IPS DF 6.9 (cell line): ENCODE measurements around the gene TAF10.

ENCODE experiments used
- DNase-seq: peaks from one replicate; pipeline ENCODE4 v3.0.0-alpha.2; 2013; ENCODE audit warnings: low read depth, low spot score
- H3K27ac ChIP-seq: one replicate; pipeline ENCODE4 v1.5.1; 2013; ENCODE audit warnings: low read length, control low read depth
- H3K27me3 ChIP-seq: 2 replicates; pipeline ENCODE4 v1.6.1; 2013; ENCODE audit warnings: mild to moderate bottlenecking, low read length; ENCODE audit not compliant: control insufficient read depth, insufficient read depth
- H3K36me3 ChIP-seq: 2 replicates; pipeline ENCODE4 v1.6.1; 2013; ENCODE audit warnings: low read length; ENCODE audit not compliant: control insufficient read depth, insufficient read depth
- H3K4me1 ChIP-seq: 2 replicates; pipeline ENCODE4 v1.6.1; 2013; ENCODE audit warnings: low read length; ENCODE audit not compliant: control insufficient read depth, insufficient read depth
- H3K4me3 ChIP-seq: 2 replicates; pipeline ENCODE4 v1.5.1; 2013; ENCODE audit warnings: mild to moderate bottlenecking, low read length
- H3K9me3 ChIP-seq: 2 replicates; pipeline ENCODE4 v1.6.1; 2013; ENCODE audit warnings: low read length, inconsistent platforms; ENCODE audit not compliant: control insufficient read depth, insufficient read depth
- WGBS: extraction: QIAGEN DNeasy Blood & Tissue Kit; methylation state at CpG from one replicate; pipeline ENCODE4 v1.1.7; 2013; ENCODE audit warnings: mixed read lengths, missing lambda C conversion rate; ENCODE audit not compliant: insufficient read length, insufficient coverage; 5-methylcytosine and 5-hydroxymethylcytosine counted together

The TAF10 gene

GRCh38 chr11:6612213-6613041 lies at the start of gene TAF10:
Gene TAF10, minus strand, starts transcription at chr11:6612216. Its CDS starts 27 bp downstream, at chr11:6612189.
- DNase-seq: no peak
- H3K27ac ChIP-seq: peak within 1 kb of the TSS; percentile 18
- no peaks in the 10 kb centered on the region; the same call in 1 of the 2 replicates for H3K4me1 ChIP-seq
- peak within 1 kb of the TSS; percentile 73 for H3K4me3 ChIP-seq
- H3K27me3 ChIP-seq: no peaks in the 10 kb centered on the region
- H3K9me3 ChIP-seq: no peaks in the 10 kb centered on the region
- H3K36me3 ChIP-seq: peaks cover 30% of the 10 kb centered on the region; the same call in 1 of the 2 replicates
- no CpG with 5 or more reads among the region's 51 CpGs for WGBS

- H3K36me3 ChIP-seq: no peaks in the 10 kb centered on the region; the same call in 1 of the 2 replicates
- no peak overlapping the region for H3K27ac ChIP-seq
- H3K4me1 ChIP-seq: no peaks in the 10 kb centered on the region
- WGBS: no CpG with 5 or more reads among the region's 3 CpGs
- no peak for DNase-seq
- no peaks in the 10 kb centered on the region for H3K9me3 ChIP-seq
- peaks cover 7% of the 10 kb centered on the region for H3K27me3 ChIP-seq
- H3K4me3 ChIP-seq: no peak overlapping the region
These were observed 48.7 kb upstream of the TAF10 start for GRCh38 chr11:6660712-6661111.

GRCh38 chr11:6658647-6659046 lies 46.6 kb upstream of the TAF10 start:
- no peak overlapping the region for H3K27ac ChIP-seq
- H3K36me3 ChIP-seq: no peaks in the 10 kb centered on the region; the same call in 1 of the 2 replicates
- H3K4me1 ChIP-seq: peaks cover 4% of the 10 kb centered on the region; the same call in 1 of the 2 replicates
- no peaks in the 10 kb centered on the region for H3K9me3 ChIP-seq
- no peak for DNase-seq
- peaks cover 12% of the 10 kb centered on the region for H3K27me3 ChIP-seq
- no peak overlapping the region for H3K4me3 ChIP-seq

- Histone ChIP-seq H3K4me1 (peaks cover 4% of the 10 kb centered on the region; the same call in 1 of the 2 replicates), H3K4me3 (no peak overlapping the region), H3K27ac (no peak overlapping the region), H3K27me3 (peaks cover 12% of the 10 kb centered on the region), H3K9me3 (no peaks in the 10 kb centered on the region), H3K36me3 (no peaks in the 10 kb centered on the region; the same call in 1 of the 2 replicates)
- no peak for DNase-seq
- no CpG with 5 or more reads among the region's 1 CpG for WGBS
These were observed 45.3 kb upstream of the TAF10 start for GRCh38 chr11:6657346-6657745.

- no peaks in the 10 kb centered on the region for H3K9me3 ChIP-seq
- H3K36me3 ChIP-seq: no peaks in the 10 kb centered on the region; the same call in 1 of the 2 replicates
- H3K4me3 ChIP-seq: no peak overlapping the region
- H3K27ac ChIP-seq: no peak overlapping the region
- no CpG with 5 or more reads among the region's 5 CpGs for WGBS
- H3K4me1 ChIP-seq: peaks cover 4% of the 10 kb centered on the region; the same call in 1 of the 2 replicates
- DNase-seq: no peak
- H3K27me3 ChIP-seq: peaks cover 12% of the 10 kb centered on the region
These were observed 44.9 kb upstream of the TAF10 start for GRCh38 chr11:6656936-6657335.

GRCh38 chr11:6656584-6656915 lies 44.5 kb upstream of the TAF10 start:
- Histone ChIP-seq H3K4me1 (peaks cover 4% of the 10 kb centered on the region; the same call in 1 of the 2 replicates), H3K27me3 (peaks cover 12% of the 10 kb centered on the region), H3K36me3 (no peaks in the 10 kb centered on the region; the same call in 1 of the 2 replicates), H3K9me3 (no peaks in the 10 kb centered on the region), H3K27ac (no peak overlapping the region), H3K4me3 (no peak overlapping the region; the same call in 1 of the 2 replicates)
- no CpG with 5 or more reads among the region's 4 CpGs for WGBS
- DNase-seq: no peak

- no peak for DNase-seq
- Histone ChIP-seq H3K27me3 (peaks cover 12% of the 10 kb centered on the region), H3K4me1 (peaks cover 4% of the 10 kb centered on the region; the same call in 1 of the 2 replicates), H3K27ac (no peak within 1 kb of the TSS), H3K4me3 (peak within 1 kb of the TSS; percentile 84), H3K9me3 (no peaks in the 10 kb centered on the region), H3K36me3 (no peaks in the 10 kb centered on the region; the same call in 1 of the 2 replicates)
- no CpG with 5 or more reads among the region's 56 CpGs for WGBS
These were observed 44.0 kb upstream of the TAF10 start, which contains the start of gene DCHS1 for GRCh38 chr11:6655790-6656583. Gene DCHS1, minus strand, starts transcription at chr11:6655809. Its CDS starts 14,196 bp downstream, at chr11:6641613.

- peaks cover 12% of the 10 kb centered on the region for H3K27me3 ChIP-seq
- no peak for DNase-seq
- no peaks in the 10 kb centered on the region; the same call in 1 of the 2 replicates for H3K36me3 ChIP-seq
These were observed 43.2 kb upstream of the TAF10 start for GRCh38 chr11:6655020-6655789.

GRCh38 chr11:6654281-6655019 lies 42.4 kb upstream of the TAF10 start:
- no peaks in the 10 kb centered on the region for H3K9me3 ChIP-seq
- no peak overlapping the region for H3K27ac ChIP-seq
- peaks cover 12% of the 10 kb centered on the region for H3K27me3 ChIP-seq
- DNase-seq: no peak
- peaks cover 4% of the 10 kb centered on the region; the same call in 1 of the 2 replicates for H3K4me1 ChIP-seq
- no peaks in the 10 kb centered on the region; the same call in 1 of the 2 replicates for H3K36me3 ChIP-seq
- no peak overlapping the region; the same call in 1 of the 2 replicates for H3K4me3 ChIP-seq
- WGBS: no CpG with 5 or more reads among the region's 9 CpGs

More at GRCh38 chr11:6655020-6655789, 43.2 kb upstream of the TAF10 start:
- no CpG with 5 or more reads among the region's 84 CpGs for WGBS
- Histone ChIP-seq H3K27ac (no peak overlapping the region), H3K9me3 (no peaks in the 10 kb centered on the region), H3K4me3 (peak overlapping the region; percentile 84), H3K4me1 (peaks cover 4% of the 10 kb centered on the region; the same call in 1 of the 2 replicates)
